ENCODE measurements around the gene XIRP2.
"Not testable (repeated sequence)": the region's sequence is repeated elsewhere in the genome, so short reads cannot be mapped to it uniquely, and the experiment has no call there.

XIRP2 gene

GRCh38 chr2:166944909-166945308, 56.6 kb downstream of the XIRP2 start:
- no peak for DNase-seq

GRCh38 chr2:166957686-166958085, 69.4 kb downstream of the XIRP2 start:
- no peak for DNase-seq

DNA sequence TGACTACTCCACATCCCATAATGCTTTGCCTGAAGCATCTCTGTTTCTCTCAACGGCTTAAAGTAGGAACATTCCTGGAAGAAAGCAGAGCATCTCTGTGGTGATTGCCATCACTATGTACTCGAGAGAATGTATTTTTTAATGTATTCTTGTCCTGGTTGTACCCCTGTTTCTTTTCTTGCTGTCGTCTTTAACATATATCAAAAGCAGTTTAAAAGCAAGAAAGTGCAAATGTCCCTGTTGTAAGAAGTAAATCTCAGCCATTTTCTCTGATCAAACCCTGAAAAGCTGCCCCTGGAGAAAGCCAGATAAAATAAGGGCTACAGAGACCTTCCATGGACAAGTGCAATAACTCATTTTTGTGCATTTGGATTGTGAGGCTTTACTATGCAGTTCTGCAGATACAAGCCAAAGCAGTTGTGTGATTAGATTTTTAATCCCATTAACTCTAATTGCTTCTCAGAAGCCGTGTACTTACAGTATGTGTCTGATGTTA, 70.8 kb downstream of the XIRP2 start:
- DNase-seq, result no peak

DNA sequence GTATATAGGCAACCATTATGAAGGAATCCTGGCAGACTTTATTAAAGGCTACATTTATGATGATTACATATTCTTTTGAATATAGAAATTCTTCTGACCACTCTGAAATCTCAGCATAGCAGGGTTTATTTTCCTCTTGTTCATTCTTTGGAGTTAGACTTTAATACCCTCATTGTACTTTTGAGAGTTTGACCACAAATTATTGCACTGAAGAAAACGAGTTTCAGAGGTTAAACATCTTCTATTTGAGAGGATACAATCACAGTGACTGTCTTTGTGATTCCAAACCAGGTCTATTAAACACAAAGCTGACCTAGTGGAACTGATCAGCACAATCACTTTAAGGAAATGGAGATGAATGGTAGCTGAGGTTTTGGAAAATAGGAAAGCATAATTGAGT, 71.3 kb downstream of the XIRP2 start:
- DNase-seq, result no peak

DNA sequence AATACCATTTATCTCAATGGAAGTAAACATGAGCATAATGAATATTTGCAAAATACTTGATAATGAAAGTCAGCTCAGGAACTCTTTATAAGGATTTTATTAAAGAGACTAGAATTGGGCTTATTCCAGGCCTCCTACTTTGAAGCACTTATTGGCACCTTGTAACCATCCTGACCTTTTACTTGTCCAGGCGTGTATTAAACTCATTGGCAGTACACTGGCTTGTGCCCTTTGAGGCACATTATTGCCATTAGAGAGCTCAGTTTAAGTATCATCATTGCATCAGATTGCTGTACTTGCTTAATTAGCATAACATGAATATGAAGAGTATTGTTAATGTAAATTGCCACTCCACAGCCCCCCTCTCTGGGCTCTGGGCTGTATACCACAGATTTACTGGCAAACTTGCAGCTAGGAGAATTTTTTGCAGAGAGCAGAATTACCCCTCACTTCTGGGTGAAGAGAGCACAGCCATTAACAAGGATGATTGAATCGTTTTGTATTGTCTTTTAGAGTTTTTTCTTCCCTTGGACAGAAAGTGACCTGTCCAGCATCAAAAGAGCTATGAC, 72.5 kb downstream of the XIRP2 start:
- no peak for DNase-seq

DNA sequence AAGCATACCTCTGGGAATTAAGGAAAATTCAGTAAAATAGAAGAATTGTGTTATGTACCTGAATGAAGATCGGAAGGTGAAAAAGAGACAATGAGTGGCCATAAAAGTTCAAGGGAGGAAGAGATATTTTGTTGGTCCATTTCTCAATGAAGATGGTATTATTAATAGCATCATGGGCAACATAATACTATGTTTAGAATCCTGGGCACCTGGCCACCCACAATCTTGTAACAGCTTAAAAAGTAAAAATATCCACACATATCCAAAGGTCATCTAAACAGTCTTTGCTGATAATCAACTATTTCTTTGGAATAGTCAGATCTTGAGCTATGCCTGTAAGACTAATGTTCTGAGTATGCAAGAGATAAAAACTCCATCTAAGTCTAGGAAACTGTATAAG, 73.7 kb downstream of the XIRP2 start:
- no peak for DNase-seq

GRCh38 chr2:166969486-166969885, 81.2 kb downstream of the XIRP2 start:
- no peak for DNase-seq

DNA sequence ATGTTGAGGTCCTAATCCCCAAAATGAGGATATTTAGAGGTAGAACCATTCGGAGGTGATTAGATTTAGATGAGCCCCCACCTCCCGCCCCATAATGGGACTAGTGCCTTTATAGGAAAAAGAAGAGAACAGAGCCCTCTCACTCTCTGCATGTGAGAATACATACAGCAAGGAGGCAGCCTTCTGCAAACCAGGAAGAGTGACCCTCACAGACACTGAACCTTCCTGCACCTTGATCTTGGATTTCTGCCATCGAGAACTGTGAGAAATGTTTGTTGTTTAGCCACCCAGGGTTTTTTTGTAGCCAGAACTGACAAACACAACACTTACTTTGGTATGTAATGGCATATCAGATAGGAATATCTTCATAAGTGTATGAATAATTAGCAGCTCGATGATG, 83.7 kb downstream of the XIRP2 start:
- DNase-seq, result no peak

DNA sequence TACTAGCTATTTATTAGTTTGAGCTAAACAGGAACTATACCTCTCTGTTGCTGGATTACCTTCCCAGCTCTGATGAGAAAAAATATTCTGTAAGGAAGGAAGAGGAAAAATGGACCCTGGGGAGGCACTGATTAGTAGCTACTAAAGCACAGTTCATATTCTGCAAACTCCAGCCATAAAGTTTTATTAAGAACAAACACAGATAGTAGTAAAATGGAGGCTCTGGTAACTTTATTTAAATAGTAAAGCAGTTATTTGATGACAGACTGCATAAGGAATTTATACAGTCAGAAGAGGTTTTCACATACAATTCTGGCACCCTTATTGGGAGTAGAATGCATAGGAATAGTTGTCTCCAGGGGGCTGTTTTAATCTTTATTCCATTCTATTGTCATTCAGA, 84.1 kb downstream of the XIRP2 start:
- no peak for DNase-seq

- DNase-seq, result no peak
Observed at GRCh38 chr2:166984188-166984587, 95.9 kb downstream of the XIRP2 start.

GRCh38 chr2:166984797-166985196, 96.5 kb downstream of the XIRP2 start:
- no peak for DNase-seq

- DNase-seq, result no peak
Observed at GRCh38 chr2:166994588-166995336, 106.5 kb downstream of the XIRP2 start.

DNA sequence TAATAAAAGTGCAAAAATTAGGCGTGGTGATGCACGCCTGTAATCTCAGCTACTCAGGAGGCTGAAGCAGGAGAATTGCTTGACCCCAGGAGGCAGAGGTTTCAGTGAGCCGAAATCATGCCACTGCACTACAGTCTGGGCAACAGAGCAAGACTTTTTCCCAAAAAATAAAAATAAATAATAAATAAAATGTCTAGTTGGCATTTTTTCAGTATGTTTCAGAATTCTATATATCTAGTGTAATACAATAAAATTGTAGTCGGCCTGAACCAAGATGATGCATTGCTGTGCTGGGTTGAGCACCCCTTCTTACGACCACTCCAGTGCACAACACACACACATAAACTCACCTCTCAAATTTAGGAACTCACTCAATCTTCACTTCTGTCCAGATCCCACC, 108.2 kb downstream of the XIRP2 start:
- no peak for DNase-seq

DNA sequence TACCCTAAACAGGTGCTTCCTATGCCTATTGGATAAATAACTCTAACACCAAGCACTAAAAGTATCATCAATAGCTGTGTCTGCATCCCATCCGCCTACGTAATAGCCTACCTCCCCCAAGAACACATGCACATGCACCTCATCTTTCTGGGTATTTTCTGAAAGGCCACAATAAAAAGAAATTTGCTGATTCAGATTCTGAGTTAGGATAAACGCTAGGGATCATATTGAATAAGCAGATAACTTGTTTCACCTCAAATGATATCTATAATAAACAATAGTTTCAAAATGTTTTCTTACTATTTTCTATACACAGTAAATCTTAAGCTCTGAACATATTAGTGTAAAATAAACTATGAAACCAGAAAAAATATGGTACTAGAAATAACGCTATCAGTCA, 112.9 kb downstream of the XIRP2 start:
- no peak for DNase-seq

DNA sequence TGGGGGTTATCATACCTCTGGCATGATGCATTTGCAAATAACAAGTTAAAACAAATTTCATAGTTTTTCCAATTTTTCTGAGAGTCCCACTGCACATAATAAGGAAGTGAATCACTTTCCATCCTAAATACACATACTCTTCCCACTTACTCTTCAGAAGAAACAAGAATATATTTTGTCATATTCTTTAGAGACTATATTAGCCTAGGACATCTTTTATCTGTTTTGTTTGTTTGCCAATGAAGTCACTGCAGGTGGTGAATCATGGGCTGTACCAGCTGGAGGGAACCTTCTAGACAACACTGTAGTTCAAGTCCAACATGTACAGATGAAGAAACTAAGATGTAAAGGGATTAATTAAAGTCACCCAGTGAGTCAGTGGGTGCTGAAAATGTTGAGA, 116.8 kb downstream of the XIRP2 start:
- DNase-seq, result no peak

- DNase-seq, result no peak
Observed at GRCh38 chr2:167013227-167013626, 124.9 kb downstream of the XIRP2 start.

DNA sequence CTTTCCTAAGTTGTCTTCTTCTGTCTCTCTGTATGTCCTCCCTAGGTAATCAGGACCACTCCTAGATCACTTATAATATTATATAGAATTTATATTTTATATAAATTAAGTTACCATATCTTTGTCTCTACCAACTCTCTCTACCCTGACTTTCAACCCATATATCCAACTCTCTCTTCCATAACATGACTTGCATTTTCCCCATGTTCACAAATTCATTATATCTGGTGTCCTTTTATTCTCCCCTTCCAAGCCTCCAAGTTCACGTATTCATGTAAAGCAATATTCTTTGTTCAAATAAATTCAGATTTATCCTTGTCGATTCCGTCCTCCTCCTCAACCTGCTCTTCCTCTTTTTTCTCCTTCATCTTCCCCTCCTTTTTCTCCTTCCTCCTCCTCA, 127.5 kb downstream of the XIRP2 start:
- DNase-seq, result no peak

DNA sequence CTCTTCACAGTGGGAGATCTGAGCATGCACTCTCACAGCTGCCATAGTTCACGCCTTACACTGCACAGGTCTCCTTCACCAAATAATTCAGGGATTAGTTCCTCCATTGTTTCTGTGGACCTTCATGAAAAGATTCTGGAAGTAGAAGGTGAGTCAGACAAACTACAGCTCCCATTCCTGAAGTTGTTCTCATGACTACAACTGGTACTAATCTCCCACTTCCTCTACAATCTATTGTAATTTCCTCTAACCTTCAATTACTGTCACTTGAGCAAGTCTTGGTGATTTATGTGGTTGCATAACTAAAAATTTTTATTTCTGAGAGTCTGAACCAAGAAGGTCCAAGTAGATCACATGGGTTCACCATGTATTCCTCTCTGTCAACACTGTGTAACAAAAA, 128.7 kb downstream of the XIRP2 start:
- DNase-seq, result no peak

GRCh38 chr2:167018590-167018989, 130.3 kb downstream of the XIRP2 start:
- no peak for DNase-seq

DNA sequence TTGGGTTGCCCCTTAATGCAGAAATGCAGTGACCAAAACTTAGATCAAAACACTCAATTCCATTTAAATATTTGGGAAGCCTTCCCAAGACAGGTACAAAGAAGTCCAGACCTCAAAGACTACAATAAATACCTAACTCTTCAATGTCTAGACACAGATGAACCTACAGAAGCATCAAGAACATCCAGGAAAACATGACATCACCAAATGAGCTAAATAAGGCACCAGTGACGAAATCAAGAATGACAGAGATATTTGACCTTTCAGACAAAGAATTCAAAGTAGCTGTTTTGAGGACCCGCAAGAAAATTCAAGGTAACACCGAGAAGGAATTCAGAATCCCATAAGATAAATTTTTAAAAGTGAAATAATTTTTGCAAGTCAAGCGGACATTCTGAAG, 140.2 kb downstream of the XIRP2 start:
- DNase-seq, result no peak

DNA sequence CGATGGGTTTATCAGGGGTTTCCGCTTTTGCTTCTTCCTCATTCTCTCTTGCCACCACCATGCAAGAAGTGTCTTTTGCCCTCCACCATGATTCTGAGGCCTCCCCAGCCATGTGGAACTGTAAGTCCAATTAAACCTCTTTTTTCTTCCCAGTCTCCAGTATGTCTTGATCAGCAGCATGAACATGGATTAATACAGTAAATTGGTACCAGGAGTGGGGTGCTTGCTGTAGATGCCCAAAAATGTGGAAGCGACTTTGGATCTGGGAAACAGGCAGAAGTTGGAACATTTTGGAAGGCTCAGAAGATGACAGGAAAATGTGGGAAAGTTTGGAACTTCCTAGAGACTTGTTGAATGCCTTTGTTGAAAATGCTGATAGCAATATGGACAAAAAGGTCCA, 146.7 kb downstream of the XIRP2 start:
- not testable (repeated sequence) for DNase-seq

GRCh38 chr2:167048829-167049228, 160.5 kb downstream of the XIRP2 start:
- no peak for DNase-seq

- DNase-seq, result no peak
Observed at GRCh38 chr2:167049659-167050058, 161.4 kb downstream of the XIRP2 start.

DNA sequence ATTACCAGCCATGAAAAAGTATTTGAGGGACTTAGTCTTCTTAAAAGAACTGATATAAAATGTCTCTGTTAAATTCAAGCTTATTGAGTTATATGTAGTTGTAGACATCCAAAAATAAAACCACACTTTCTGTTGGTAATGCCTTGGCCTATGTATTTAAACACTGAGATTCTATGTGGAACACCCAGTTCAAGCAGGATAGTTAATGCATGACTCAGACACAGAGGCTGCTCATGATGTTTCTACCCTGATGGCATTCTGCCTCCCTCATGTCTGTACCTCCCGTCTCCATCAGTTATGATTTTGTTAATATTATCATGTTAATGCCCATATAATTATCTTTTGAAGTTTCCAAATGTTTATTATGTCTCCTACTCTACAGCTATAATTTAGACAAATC, 164.5 kb downstream of the XIRP2 start:
- no peak for DNase-seq

GRCh38 chr2:167054881-167055280, 166.6 kb downstream of the XIRP2 start:
- DNase-seq, result no peak

All from NCI-H1092 (cell line).